HG03196 (cell line): Measurements from ENCODE around the gene VSIG4.

Experiments
- ATAC-seq: cut with Tn5 transposase; IDR thresholded peaks from one replicate; pipeline ENCODE4 v1.9.1; 2021; ENCODE audit not compliant: unreplicated experiment

VSIG4 gene

DNA sequence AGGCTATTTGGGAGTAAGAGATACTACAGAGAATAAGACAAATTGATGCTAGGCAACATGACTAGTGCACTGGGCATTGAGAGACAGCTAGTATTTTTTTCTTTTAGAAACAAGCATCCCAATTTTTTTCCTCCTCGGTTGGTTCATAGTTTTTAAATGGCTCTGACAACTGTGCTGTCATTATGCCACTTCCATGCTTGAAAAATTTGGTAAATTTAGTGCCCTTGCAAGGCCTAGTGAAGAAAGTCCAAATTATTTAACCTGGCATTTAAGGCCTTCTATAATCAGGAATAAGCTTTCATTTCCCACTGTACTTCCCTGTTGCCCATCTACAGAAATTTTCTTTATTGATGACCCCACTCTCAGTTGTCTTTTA is 15.8 kb downstream of the VSIG4 start:
- no peak for ATAC-seq

DNA sequence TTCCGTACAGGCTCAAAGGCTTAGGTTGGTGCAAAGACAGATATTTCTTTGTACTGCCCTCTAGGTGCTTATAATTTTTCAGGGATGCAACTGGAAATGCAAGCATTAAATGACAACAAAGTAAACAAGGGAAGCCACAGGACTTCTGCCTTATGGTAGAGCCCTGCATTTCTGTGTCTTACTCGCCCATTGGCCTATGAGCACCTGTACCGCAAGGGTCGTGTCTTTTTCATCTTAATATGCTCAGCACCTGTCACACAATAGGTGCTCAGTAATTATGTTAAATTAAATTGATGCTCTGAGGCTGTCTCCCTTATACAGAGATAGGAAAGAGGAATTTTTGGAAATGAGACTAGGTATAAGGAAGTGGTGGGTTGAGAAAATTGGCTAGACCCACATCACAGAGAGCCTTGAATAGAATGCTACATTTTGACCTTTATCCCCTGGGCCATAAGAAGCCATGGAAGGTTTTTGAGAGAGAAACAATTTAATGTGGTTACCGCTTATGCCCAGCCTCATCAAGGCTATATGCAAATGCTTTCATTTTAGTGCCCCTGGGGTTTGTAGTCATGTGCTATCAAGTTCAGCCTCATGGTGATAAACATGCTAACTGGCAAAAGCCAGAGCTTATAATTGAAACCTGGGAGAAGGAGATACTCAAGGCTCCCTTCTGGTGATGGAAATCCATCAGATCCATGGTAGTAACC is 16.3 kb downstream of the VSIG4 start:
- ATAC-seq = no peak

DNA sequence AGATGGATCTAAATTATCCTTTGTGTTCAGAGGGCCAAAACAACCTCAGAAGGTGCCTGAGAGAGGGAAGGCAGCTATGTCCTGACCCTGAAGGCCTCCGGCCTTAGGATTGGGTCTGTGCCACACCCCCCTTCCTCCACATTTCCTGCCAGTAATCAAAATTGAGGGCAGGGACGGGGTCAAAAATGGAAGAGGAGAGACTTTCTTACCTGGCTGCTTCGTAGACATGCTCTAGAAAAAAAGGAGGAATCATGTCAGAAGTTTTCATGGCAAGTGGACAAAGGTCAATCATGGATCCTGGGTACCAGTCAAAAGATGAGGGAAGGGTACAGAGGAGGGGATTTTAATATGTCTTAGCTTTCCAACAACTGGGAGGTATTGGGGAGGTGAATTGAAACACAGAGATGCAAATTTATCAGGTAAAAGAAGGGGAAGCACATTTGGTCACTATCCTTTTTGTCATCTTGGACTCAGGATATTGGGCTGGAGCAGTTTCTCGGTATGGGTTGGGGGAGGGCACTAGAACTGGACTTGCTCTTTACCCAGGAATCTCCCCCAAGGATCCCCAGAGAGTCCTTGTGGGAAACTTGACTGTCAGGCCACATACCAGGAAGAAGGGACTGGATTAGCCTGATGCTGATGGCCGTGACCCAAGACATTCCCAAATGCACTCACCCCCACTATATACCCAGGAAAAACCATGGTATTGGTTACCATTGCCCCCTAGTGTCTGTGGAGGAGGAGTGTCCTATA is 17.1 kb downstream of the VSIG4 start:
- ATAC-seq = no peak

DNA sequence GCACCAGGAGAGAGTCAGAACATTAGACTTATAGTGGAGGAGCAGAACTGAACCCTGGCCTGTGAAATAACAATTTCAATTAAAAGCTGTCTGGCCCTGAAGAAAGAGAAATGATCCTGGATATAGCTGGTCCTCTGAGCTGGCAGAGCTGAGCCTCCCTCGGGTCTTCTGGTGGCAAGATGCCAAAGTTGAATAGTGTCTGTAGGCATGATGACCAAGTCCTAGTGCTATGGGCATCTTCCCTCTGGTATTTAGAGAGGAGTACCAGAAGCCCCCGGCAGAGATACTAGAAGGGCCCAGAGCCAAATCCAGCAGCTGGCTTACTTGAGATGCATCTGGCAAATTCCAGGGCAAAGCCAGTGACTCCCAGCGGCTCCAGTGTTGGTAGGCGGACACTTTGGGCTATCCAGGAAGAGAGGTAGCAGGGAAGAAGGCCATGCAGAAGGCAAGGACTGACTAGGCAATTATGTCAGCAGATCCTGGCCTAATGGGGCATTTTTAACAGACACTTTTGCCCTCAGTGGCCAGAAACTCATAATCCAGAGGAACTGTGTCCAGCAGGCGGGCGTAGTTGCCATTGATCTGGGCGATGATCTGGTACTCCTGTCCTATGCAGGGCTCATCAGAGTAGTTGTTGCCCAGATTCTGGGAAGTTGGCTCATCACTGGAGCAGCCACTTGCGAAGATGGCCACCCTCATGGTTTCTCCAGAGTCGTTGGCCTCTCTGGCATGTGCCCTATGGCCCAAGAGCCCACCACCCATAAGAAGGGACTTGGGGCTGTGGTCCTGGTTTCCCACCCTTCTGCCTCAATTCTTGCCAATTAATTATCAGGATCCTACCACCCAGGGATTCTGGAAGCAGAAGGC is 17.9 kb downstream of the VSIG4 start:
- ATAC-seq = no peak

DNA sequence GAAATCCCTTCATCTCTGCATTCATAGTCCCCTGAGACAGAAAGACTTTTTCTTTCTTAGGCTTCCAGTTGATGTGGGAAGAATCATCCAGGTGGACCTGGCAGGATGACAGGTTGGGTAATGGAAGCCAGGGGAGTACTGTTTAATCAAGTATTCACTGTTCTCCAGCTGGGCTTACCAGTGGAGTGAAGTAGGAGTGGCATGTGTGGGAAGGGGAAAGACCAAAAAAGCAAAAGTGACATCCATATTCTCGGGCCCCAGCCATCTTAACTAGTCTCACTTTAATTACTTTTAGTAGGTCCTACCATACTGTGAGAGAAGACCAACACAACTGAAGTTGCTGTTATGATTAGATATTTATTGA is 18.5 kb downstream of the VSIG4 start:
- ATAC-seq = no peak

DNA sequence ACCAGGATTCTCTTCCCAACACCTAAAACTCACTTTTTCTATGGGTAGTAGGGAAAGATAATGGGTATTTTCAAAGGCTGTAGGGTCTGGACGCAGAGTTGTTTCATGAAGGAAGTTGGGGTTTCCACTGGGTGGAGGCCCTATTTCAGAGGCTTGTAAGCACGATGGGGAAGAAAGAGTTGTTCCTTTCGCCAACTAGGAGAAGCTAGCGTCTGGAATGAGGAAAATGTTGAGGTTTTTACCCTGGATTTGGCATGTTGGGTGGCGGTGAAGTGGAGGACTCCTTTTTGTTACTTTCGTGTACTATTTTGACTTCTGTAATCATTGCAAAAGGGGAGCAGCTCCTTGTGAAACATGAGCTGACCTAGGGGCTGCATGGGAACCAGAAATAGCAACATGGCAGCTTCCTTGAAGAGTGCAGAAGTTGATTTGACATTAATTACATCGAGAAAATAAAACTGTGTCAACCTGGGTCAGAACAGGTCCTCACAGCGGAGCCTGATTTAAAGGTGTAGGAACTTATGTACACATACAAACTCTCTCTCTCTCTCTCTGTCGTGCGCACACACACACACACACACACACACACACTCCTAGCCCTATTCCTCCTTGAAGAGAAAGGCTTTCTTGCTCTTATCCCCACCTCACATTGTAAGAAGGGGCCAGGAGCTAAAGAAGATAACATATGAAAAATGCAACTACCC is 19.1 kb downstream of the VSIG4 start:
- no peak for ATAC-seq

DNA sequence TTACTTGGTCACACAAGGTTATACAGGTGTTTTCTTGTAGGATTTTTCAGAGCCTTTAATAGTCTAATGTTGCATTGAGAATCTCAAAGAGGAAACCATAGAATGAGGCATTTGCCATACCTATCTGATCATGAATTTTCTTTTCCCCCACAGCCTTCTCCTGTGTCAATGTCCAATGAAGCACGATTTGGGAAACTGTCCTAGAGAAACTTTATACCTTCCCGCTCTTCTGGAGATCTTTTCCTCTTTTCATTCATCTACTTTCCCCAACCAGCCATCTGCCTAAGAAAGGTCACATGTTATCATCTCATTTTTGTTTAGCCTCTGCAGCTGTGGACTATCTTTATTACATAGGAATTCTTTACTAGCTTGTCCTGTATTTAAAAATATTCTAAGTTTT is 19.9 kb downstream of the VSIG4 start:
- no peak for ATAC-seq

DNA sequence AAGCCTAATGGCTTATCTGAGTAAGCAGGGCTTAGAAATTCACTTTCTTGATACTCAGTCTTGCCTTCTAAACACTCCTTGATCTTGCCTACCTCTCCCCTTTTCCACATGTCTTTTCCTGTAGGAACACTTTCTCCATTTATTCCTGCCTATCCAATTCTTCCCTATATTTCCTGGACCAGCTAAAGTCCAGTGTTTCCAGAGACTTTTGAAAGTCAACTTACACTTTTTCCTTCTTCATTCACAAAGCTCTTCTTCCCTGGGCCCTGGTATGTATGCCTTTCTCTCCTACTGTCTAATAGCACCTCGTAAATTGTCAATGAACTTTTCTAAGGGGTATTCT is 20.6 kb downstream of the VSIG4 start:
- no peak for ATAC-seq

DNA sequence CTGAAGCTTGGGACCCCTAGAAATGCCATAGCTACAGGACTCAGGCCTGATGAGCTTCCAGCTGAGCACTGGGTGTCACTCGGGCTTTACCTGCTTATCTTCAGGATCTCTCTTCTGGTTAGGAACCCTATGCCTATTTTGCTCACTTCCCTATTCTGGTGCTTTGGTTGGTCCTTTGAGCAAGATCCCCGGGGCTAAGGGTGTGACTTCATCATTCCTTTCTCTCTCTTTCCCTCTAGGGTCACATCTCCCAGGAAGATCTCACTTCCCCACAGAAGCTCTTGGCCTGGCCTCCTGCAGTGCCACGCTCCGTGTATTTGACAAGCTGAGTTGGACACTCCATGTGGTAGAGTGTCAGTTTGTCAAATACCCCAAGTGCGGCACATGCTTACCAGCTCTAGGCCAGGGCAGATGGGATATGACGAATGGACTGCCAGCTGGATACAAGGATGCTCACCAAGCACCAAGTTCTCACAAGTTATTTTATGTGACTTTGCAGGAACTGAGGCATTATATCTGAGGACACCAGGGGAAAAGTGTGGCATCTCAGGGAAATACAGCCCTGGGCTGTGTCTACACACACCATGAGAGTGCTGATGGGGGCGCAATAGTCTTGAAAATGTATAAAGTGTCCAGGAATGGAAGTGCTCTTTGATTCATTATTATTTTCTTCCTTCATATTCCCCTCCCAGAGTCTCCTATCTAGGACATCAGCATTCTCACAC is 21.1 kb downstream of the VSIG4 start:
- no peak for ATAC-seq

DNA sequence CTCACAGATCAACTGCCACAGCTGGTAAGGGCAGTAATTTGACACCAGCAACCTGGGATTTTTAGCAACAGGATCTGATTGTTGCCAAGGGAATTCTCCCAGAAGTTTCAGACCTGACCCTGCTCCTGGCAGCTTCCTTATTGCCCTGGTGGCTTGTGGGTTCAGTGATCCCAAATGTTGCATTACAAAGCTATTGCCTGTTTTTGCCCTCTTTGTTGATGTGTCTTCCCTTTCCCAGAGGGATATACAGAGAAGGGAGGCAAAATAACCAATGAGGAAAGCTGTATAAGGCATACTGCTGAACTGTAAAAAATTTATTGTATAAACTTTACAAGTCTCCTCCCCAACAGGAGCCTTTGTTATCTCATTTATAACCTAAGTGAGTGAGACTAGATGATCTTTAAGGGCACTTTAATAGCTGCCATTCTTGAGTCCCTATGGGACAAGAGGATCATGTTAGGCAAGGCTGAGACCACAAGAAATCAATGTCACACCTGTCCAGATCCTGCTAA is 22.2 kb downstream of the VSIG4 start:
- no peak for ATAC-seq

DNA sequence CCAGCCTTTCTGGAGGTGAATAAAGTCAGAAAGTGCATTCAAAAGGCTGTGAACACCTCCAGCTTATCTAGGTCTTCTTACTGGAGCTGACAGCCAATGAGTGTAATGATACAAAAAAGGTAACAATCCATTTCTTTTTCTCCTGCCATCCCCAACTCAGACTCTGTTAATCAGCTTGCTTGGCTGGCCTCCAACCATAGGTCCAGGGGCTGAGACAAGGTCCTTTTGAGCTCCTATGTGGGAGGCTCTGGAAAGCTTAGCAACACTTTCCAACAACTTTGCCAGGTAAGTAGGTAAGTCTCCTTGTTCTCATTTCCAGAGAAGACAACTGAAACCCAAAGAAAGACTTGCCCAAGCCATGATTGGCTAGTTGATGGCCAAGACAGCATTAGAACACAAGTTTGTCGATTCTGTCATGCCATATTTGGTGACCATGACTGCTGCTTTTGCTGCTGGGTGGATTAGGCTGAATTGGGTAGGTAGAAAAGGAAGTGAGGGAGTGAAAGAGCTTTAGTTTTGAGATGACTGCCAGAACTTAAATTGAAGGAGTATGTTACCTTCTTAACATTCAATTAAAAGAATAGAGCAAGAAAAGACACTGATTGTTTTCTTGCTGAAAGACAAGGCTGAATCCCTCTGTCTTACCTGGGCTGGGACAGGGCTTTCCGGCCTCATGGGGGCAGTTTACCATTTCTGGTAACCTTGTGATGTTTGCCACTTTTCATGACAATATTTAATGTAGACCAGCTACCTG is 22.8 kb downstream of the VSIG4 start:
- ATAC-seq = no peak

DNA sequence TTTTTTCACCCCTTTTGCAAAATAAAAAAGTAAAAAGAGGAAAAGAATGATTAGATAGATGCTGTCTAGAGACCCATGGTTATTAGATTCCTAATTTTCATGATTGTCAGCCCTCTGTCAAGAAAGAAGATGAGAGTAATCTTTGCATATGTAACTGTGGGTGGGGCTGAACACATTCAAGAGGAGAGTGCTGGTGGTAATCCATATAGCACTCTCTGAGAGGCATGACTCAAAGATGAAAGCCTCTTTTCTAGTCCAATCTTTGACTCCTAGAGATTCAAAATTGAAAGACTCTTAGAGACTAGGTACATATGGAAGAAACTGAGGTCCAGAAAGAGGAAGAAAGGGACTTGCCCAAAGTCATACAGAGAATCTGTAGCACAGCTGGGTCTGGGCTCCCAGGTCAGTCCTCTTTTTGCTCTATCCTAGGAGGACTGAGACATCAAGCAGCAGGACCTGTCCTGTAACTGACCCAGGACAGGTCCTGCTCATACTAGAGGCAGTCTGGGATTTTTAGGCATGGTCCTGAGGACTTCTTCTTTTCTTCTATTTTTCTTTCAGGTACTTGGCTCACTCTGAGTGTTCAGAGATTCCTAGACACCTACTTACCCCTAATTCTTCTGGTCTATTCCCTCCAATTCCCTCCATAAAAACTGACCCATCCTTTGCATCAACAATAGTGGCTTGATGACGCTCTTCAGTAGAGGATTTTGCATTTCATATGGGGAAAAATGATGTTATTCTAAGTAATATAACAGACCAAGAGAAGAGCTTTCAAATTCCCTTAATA is 23.8 kb downstream of the VSIG4 start:
- ATAC-seq = peak; percentile 35

DNA sequence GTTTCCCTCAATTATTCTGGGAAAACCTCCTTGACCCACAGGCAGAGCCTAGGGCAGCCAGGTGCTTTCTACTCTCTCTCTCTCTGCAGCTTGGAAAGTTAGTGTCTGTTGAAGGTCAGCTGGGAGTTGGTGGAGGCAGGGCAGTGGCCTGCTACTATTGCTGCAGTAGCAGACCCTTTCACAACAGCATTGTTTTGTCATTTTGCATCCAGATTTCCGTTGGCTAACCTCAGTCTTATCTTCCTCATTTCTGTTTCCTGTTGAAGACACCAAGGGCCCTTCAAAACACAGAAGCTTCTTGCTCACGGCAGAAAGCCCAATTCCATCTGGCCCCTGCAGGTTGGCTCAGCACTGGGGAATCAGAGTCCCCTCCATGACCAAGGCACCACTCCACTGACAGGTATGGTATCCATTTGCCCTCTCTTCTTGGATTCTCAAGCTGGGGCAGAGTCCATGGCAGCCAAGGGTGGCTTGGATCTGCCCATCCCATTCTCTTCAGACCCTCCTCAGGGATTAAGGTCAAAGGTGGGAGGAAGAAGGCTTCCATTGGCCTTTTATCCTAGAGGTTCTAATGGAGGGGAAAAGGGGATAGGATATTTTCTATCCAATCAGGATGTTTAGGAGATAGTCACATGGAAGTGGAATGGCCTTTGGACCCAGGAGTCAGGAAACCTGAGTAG is 24.6 kb downstream of the VSIG4 start:
- ATAC-seq = peak; percentile 36

DNA sequence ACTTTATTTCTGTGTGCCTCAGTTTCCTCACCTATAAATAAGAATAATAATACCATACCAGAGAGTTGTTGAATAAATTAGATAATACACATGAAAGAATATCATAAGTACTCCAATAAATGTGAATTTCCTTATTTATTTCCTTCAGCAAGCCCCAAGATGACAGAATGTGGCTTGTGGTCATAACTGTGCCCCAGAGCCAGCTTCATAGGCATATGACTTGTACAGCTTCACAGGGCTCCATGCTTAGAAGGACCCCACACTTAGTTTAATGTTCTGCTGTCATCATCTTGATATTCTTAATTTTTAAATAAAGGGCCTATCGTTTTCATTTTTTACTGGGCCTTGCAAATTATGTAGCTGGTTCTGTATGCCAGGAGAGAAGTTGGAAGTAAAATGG is 25.3 kb downstream of the VSIG4 start:
- no peak for ATAC-seq

DNA sequence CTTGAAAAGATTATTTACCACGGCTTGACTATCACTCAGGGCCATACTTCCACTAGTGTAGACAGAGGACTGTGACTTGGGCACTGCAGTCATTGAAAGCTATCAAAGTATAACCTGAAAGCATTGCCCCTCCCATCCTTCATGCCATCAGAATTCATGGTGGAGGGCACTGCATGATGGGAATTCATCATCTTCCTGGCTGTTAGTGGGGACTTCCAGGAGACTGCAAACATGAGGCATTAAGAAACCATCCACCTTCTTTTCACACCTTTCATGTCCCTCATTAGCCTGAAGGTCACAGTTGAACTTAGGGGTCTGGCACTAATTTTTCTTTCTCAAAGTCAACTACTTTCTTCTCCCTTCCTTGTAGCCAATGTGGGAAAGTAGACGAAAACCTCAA is 25.8 kb downstream of the VSIG4 start:
- no peak for ATAC-seq

DNA sequence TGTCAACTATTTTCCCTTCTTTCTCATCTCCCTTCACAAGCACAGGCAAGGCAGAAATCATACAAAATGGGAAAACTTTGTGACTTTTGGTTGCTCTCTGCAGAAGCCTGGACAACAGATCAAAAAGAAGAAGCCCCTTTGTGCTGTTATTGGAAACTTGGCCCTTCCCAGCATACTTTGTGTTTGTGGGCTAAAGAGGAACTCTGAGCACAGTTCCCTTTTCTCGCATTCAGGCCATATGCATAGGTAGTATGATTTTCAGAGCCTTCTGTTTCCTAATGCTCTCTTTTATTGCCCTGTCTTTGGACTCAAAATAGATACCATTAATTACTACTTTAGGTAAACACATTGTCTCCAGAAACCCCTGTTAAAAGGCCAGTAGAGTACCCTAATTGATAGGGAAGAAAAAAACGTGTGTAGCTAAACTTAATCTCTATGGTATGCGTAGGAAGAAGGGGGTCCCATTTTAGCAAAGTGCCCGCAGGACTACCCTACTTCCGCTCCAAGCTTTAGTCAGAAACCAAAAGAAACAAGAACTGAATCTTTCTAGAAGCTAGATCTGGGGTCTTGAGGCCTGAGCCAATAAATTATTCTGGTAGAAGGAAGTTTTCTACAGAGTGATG is 26.6 kb downstream of the VSIG4 start:
- no peak for ATAC-seq

DNA sequence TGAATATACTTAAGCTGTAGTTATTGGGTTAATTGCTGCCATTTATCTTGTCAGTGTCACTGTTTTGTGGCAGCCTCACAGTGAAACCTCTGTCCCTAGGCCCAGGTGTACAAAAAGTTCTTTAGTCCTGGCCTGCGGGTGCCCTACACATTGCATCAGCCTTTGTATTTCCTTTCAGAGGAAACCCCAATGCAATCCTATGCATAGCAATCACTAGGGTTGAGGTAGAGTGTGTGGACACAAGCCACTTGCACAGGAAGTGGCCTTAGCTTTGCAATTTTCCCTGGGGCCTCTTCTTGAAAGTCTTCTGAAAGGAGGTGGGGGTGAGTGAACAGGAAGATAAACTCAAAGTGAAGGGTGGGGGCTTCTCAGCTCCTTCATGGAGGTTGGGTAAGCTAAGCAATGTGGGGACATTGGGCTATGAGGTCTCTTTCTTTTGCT is 27.8 kb downstream of the VSIG4 start:
- peak; percentile 52 for ATAC-seq
